ENCODE data around the gene GBGT1.

Gene GBGT1

DNA sequence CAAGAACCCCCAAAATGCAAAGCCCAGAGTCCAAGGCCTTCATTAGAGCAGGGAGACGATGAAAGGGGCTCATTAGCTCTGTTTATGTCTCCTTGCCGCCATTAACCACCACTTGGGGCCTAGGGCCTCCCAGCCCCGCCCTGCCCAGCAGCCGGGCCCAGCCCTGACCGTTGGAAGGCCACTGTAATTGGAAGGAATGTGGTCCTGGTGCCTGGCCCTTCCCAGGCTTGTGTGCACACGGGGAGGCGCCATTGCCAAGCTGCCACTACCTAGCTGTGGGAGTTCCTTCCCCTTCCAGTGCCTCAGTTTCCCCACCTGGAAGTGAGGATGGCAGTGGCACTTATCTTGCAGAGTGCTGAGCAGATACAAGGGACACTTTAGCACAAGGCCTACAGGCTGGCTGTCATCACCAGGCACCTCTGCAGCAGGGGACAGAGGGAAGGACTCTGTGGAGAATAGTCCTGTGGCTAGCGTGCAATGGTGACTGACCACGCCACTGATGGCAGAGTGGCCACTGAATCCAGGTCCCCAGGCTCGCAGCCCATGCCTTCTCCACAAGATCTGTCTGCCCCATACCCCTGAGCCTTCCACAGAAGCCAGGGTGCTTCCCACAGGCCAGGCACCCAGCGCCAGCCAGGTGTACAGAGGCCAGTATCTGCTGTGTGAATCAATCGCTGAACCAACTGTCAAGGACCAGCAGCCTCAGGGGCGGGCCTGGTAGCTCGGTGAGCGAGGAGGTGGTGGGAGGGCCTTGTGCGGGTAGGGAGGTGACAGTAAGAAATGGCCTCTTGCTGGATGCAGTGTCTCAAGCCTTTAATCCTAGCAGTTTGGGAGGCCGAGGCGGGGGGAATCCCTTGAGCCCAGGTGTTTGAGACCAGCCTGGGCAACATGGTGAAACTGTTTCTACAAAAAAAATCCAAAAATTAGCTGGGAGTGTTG lies 20.8 kb downstream of the GBGT1 start:
- DNase-seq: no peak

DNA sequence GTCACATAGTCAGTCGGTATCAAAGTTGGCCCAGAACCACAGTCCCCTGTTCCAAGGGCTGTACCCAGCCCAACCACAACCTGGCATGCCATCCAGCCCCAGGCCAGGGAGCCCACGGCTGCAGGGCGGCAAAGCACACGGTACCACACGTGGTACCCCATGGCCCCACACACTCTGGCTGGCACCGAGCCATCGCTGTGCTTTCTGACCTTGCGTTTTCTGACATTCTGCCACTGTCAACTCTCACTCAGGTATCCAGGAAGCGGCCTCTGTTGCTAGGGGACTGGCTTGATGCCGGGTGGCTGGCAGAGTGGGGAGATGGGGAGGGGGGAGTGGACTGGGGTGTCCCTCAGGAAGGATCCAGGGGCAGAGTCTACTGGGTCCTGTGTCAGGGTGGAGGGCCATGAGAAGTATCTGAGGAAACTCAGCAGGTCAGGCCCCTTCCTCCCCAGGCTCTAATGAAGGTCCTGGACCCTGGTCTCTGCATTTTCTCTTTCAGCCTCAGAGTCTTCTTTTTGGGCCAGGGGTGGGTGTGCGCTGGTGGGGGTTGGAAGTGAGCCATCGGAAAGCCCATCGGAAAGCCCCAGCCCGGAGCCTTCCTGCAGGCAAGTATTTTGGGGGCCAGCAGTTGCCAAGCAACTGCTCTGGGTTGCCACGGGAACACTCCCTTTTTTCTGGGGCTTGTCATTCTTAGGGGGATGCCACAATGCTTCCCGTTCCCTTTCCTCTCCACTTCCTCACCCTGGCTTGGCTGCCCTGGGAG lies 21.7 kb downstream of the GBGT1 start:
- DNase-seq: peak; percentile 55

DNA sequence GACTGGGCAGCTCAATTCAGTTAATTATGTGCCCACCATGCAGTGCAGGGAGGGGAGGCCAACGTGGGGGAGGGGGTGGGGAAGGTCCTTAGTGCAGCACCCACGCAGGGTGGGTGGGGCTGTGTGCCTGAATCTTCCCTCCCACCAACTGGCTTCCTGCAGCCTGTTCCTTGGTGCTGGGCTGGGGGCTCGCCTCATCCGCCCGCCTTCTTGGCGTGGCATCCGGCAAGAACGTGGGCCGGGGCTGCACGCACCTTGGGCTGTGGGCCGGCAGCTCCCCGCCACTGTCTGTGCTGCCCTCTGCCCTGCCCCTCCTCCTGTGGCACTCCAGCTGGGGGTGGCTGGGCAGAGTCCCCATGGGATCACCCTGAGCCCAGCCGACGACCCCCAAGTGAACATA lies 23.1 kb downstream of the GBGT1 start:
- no peak for DNase-seq

DNA sequence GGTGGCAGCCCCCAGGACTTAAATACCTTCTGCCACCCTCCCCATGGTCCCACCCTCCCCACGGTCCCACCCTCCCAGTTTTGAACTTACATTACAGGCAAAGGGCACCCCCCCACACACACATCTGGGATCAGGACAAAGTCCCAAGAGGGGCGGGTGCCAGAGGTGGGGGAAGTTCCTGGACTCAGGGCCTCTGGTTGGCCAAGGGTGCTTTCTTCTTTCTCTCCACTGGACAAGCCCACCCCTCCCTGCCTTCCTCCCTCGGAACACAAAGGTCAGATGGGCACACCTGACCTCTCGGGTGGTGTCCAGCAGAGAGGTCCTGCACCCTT lies 23.6 kb downstream of the GBGT1 start:
- no peak for DNase-seq

DNA sequence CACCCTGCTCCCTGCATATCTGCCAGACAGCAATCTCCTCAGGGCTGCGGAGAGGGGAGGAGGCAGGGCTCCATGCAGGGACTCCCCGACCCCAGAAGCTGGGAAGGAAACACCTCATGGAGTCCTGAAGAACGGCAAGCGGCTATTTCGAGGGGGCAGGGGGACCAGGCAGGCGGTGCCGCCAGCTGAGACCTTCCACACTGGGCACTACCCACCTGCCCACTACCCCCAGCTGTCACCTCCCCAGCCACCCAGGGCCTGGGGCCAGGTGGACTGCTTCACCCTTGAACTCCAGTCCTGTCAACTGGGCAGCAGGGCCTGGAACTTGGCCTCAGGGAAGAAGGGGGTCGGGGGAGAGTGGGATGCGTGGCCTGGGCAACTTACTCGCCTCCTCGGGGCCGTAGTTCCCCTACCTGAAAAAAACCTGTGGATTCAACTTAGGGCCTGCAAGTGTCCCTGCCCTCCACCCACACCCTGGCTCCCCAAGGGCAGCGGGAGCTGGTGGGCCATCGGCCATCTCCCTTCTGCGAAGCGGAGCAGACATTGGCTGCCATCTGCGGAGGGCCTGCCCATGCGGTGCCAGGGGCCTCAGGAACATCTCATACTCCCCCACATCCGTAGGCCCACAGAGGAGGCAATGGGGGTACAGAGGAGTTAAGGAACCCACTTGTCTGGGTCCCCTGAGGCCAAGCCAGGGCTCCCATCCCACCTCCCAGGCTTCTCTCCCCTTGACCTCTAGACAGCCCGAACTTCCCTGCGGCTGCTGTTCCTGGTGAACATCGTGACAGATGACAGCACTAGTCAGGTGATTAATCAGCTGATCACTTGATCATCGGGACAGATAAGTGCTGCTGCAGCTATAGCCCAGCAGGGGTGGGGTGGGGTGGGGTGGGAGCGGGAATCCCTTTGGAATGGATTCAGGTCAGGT lies 24.2 kb downstream of the GBGT1 start:
- DNase-seq: no peak

DNA sequence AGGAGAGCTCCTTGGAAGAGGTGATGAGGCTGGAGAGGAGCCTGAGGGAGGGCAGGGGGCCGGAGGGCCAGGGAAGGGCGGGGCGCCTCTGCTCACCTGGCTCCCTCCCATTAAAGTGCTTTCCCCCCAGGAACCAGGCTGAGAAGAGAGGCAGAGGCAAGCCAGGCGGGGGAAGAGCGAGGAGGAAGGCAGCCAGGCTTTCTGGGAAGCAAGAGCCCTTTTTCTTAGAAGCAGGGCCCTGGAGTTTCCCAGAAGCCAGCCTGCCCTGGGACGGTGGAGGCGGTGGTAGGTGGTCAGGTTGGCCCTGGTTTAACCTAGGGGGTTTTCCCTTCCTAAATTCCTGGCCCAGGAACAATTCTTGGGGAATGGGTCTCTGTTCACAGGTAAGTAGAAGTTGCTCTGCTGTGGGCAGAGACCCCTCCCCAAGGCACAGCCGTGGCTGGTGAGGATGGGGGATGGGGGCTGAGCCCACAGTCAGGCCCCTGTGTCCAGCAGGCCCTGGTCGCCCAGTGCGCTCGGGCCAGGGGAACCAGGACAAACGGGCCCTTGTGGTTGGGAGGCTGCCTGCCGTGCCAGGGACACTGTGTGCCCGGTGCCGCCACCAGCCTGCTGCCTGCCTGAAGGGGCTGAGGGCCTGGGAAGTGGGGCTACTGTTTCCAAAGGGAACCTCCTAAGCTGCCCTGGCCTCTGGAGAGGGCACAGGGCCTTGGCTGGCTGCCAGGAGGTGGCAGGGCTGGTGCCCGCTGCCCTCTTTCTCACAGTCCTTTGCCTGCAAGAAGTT lies 26.1 kb downstream of the GBGT1 start:
- DNase-seq: no peak

DNA sequence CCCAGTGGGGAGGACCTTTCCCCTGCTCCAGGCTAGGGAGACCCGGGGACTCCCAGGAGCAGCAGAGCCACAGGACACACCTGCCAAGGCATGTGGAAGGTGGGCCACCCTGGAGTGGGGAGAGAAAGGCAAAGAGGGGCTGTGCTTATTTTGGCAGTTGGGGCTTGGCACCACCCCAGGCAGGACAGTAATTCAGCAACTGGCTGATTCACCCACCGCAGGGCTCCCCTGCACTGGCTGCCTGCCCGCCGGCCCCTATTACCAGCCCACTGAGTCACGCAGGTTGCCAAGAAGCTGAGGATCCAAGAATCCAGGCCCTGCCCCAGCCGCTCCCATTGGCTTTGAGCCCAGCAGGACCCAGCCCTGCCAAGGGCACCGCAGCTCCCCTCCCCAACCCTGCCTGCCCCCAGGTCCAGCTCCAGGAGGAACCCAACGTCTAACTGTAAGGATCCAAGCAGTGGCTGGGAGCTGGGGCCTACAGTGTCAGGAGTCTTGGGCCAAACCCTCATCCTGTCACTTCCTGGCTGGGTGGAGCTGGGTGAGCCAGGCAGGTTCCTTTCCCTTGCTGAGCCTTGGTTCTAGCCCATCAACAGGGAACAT lies 28.5 kb downstream of the GBGT1 start:
- DNase-seq: no peak

- DNase-seq: no peak
Measured at GRCh38 chr9:133134388-133135145, 29.1 kb downstream of the GBGT1 start.

DNA sequence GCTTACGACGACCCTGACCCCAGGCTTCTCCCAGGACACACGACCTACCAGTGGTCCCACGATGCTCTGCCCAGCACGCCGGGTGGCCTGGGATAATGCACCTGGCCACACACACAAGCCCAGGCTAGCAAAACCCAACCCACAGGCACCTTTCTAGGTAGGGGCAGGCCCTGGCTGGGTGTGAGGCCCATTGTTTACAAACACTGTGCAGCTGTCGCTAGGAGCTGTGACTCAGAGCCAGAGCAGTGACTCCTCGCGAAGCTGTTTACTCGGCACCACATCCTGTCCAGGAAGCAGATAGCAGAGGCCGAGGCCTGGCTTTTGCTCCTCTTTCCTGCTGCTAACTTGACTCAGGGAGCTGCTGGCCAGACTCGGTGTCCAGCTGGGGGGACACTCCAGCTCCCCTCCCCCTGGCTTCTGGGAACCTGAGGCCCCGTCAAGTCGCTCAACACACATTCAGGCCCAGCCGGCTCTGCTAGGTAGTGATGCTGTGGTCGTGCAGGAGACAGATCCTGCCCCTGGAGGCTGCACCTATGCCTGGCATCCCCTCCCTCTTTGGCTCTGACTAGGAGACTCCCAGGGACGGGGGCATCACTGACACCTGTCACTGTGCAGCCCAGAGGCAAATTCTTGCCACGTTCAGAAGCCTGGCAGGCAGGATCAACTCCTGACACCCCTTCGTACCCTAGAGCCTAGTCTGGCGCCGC lies 29.9 kb downstream of the GBGT1 start:
- DNase-seq: peak; percentile 83

- no peak for DNase-seq
Measured at GRCh38 chr9:133132174-133132573, 31.5 kb downstream of the GBGT1 start.

DNA sequence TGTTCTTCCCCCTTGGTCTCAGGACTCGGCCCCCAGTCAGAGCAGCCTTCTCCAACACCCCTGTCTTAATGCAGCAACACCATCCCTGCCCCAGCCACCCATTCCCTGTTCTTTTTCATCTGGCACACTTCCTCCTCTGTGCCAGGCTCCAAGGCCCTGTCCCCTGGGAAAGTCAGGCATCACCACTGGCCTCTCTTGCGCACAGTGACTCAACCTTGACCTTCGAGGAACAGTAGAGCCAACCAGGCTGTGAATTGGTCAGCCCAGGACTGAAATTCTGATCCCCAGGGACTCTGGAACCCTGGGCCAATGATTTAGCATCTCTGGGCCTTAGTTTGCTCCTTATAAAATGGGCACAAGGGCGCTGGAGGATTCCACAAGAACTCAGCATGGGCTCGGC lies 32.2 kb downstream of the GBGT1 start:
- DNase-seq: no peak

DNA sequence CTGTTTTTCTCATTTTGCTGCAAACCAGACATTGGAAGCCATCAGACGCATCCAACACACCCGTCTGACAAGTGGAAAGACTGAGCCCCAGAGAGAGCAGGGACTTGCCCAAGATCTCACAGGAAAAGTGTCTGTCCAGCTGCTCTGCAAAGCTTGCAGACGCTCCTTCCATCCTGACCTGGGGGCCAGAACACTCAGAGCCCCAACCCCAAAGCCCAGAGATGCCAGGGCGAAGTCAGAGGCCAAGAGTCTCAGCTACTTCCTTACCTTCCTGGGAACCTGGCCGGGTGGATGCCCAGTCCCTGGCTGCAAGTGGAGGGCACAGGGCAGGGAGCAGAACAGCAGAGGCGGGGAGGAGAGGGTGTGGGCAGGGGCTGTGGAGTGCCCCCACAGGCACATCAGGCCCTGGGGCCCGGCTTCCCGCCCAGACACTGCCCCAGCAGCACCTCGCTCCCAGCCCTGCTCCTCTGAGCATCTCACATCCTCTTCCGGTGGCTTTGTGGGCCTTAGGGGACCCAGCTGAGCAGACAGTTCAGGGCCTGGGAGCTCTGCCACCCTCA lies 32.9 kb downstream of the GBGT1 start:
- DNase-seq: no peak

- no peak for DNase-seq
Measured at GRCh38 chr9:133129001-133129795, 34.5 kb downstream of the GBGT1 start.

- DNase-seq: no peak
Measured at GRCh38 chr9:133128152-133128551, 35.6 kb downstream of the GBGT1 start.

GRCh38 chr9:133127340-133127981 lies 36.3 kb downstream of the GBGT1 start:
- DNase-seq: no peak

DNA sequence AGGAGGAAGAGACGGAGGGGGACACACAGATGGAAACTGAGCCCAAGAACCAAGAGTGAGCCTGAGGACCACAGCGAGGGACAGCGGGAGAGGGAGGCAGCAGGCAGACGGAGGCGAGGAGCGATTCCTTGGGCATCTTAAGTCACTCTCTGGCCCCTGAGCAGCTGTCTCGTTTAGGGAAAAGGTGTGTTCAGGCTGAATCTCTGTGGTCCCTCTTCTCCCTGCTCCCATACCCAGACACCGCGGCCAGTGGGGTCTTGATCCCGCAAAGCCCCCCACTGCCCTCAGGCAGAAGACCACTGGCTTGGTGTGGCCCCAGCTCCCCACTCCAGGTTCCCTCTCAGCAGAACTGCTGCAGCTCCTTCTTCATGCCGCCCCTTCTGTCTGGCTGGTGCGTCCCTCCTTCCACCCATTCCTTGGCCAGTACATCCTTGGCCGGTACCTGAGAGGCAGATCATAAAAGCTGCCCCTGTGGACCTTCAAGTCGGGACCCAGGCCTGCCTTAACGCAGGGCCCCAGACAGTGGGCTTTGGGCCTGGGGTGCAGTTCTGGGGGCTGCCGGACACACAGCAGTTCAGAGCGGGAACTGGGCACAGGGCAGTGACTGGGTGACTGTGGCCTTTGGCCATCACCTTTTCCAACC lies 36.9 kb downstream of the GBGT1 start:
- DNase-seq: no peak

- no peak for DNase-seq
Measured at GRCh38 chr9:133125941-133126696, 37.6 kb downstream of the GBGT1 start.

Measured in activated CD4-positive, alpha-beta T cell treated with anti-CD3 and anti-CD28 coated beads for 1 hour (primary cell).